Activated CD4-positive, alpha-beta T cell treated with anti-CD3 and anti-CD28 coated beads, Interleukin-2, amount 10 ng/mL, durations not matched to agents 24 days and 14 days (primary cell): ENCODE data around the gene IGF2BP1. TPM values are rescaled to one million over a fixed set of nuclear protein-coding genes. Genes with fewer than 3 reads are reported as not detected.
"Not testable (repeated sequence)": the region's sequence is repeated elsewhere in the genome, so short reads cannot be mapped to it uniquely, and the experiment has no call there.

Experiments used
- DNase-seq: peaks from one replicate; pipeline ENCODE4 v3.0.0; 2022
- H3K27ac Mint-ChIP-seq: one replicate; pipeline ENCODE4 v1.8.0; 2022; ENCODE audit warnings: mild to moderate bottlenecking, mixed read lengths
- H3K27me3 Mint-ChIP-seq: one replicate; pipeline ENCODE4 v1.8.0; 2022; ENCODE audit warnings: mixed read lengths
- H3K36me3 Mint-ChIP-seq: one replicate; pipeline ENCODE4 v1.8.0; 2022; ENCODE audit warnings: low read depth, mild to moderate bottlenecking, mixed read lengths
- H3K4me1 Mint-ChIP-seq: one replicate; pipeline ENCODE4 v1.8.0; 2021; ENCODE audit warnings: mixed read lengths
- H3K4me3 Mint-ChIP-seq: one replicate; pipeline ENCODE4 v1.8.0; 2022; ENCODE audit warnings: mild to moderate bottlenecking, moderate library complexity, mixed read lengths
- H3K9me3 Mint-ChIP-seq: one replicate; pipeline ENCODE4 v1.8.0; 2021; ENCODE audit warnings: mixed read lengths
- intact Hi-C: fragments of 100-400 bp; cut with micrococcal nuclease; formaldehyde crosslinking; loops from one replicate; pipeline ENCODE4 v1.15.1; 2023
- total RNA-seq: library from RNA; stranded (reverse); gene quantifications from 2 replicates; pipeline ENCODE4 v1.2.3, GENCODE V29; 2022

The IGF2BP1 gene
- total RNA-seq, 1 donor from 2014 or later, result not detected

DNA sequence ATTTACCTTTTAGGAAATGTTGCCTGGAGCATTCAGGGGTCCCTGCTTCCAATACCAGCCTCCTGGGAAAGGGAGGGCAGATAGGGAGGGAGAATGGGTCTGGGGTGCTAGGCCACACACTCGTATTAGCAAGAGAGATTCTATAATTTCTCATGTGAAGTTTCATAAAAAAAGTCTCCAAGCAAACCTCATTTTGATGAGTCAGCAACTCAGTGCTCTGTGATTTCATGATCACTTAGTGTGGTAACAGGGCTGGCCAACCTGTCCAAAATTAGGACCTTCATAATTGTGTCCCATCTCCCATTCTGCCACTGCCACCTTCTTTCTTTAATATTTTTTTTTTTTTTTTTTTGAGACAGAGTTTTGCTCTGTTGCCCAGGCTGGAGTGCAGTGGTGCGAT lies 41.4 kb downstream of the IGF2BP1 start:
- Mint-ChIP-seq H3K4me3 (no peak overlapping the region), H3K27ac (no peak overlapping the region), H3K36me3 (no peaks in the 10 kb centered on the region)

DNA sequence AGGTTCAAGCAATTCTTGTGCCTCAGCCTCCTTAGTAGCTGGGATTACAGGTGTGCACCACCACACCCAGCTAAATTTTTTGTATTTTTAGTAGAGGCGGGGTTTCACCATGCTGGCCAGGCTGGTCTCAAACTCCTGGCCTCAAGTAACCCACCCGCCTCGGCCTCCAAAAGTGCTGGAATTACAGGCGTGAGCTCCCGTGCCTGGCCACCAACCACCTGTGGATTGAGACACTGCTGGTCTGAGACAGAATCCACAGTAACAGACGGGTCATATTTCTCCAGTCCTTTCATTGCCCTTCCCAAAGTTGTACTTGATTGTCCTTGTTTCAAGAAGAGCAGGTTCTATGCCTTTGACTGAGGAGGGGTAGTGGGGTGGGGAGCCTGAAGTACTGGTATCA lies 42.3 kb downstream of the IGF2BP1 start:
- H3K4me1 Mint-ChIP-seq, H3K36me3 Mint-ChIP-seq, H3K4me3 Mint-ChIP-seq, H3K27me3 Mint-ChIP-seq, intact Hi-C loops, DNase-seq, H3K9me3 Mint-ChIP-seq, H3K27ac Mint-ChIP-seq: not testable (repeated sequence)

More for the DNA sequence above, 41.4 kb downstream of the IGF2BP1 start:
- Mint-ChIP-seq H3K9me3 (no peaks in the 10 kb centered on the region), H3K4me1 (peaks cover 2% of the 10 kb centered on the region), H3K27me3 (peaks cover 7% of the 10 kb centered on the region)
- intact Hi-C loops, result no loop called here
- DNase-seq, result no peak

DNA sequence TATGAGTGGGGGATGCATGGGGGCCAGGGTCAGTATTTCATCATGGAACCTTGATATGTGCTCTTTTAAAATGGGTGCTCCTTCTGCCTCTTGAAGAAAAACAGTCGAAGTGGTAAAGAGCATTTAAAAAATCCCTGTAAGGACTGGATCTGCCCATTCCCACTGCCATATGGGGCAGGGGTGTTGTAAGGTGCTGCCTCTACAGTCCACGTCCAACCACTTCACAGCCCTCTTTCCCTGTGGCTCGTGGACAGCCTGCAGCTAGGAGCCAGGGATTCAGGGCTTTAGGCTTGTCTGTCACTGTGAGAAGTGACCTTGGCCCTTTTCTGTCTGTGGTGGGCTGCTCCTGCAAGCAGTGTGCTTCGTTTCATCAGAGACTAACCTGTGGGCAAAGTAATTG lies 44.3 kb downstream of the IGF2BP1 start:
- Mint-ChIP-seq H3K9me3 (no peaks in the 10 kb centered on the region), H3K27me3 (peaks cover 7% of the 10 kb centered on the region), H3K4me1 (no peaks in the 10 kb centered on the region), H3K4me3 (no peak overlapping the region), H3K27ac (no peak overlapping the region), H3K36me3 (no peaks in the 10 kb centered on the region)
- no peak for DNase-seq
- intact Hi-C loops, result no loop called here

DNA sequence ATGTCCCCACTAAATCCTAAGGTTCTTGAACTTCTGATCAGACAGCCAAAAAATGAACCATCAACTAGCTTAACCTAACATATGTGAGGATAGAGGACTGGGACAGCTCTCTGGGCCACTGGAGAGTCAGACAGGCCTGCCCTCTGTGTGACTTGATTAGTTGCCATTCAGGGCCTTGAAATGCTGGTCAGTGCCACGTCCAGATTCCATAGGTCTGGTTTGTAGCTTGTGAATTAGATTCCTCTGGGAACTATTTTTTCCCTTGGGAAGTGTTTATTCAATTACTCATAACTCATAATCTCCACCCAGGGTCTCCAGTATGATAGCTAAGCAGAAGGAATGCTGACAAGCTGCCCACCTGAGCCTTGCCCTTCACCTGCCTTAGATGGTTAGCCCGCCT lies 48.2 kb downstream of the IGF2BP1 start:
- no peak overlapping the region for H3K27ac Mint-ChIP-seq
- no peak for DNase-seq
- intact Hi-C loops, result no loop called here
- no peaks in the 10 kb centered on the region for H3K4me1 Mint-ChIP-seq
- no peak overlapping the region for H3K4me3 Mint-ChIP-seq
- H3K9me3 Mint-ChIP-seq, result no peaks in the 10 kb centered on the region
- no peaks in the 10 kb centered on the region for H3K36me3 Mint-ChIP-seq
- peaks cover 10% of the 10 kb centered on the region for H3K27me3 Mint-ChIP-seq

DNA sequence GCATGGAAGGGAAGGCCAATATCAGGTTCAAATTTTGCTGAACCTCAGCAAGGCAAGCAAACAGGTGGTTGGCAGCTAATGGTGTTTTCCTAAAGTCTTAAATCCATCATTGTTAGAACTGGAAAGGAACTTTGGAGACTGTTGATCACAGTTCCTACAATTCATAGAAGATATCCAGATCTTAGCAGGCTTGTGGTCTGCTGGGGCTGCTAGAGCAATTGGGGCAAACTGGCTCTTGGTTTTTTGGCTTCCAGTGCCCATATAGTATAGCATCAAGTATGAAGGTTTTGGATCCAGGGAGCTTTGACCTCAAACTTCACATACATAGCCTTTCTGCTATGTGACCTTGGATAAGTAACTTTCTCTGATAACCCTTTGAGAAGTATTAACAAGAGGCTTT lies 49.7 kb downstream of the IGF2BP1 start:
- Mint-ChIP-seq H3K27me3 (peaks cover 13% of the 10 kb centered on the region), H3K4me1 (no peaks in the 10 kb centered on the region), H3K9me3 (no peaks in the 10 kb centered on the region), H3K27ac (no peak overlapping the region), H3K4me3 (no peak overlapping the region), H3K36me3 (no peaks in the 10 kb centered on the region)
- no peak for DNase-seq
- intact Hi-C loops, result no loop called here

DNA sequence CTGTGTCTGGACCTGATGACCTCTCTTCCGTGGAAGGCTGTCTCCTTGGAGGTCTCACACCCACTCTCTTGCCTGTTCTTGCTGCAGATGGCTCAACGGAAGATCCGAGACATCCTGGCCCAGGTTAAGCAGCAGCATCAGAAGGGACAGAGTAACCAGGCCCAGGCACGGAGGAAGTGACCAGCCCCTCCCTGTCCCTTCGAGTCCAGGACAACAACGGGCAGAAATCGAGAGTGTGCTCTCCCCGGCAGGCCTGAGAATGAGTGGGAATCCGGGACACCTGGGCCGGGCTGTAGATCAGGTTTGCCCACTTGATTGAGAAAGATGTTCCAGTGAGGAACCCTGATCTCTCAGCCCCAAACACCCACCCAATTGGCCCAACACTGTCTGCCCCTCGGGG lies 52.1 kb downstream of the IGF2BP1 start:
- Mint-ChIP-seq H3K36me3 (no peaks in the 10 kb centered on the region), H3K27me3 (peaks cover 18% of the 10 kb centered on the region), H3K4me1 (no peaks in the 10 kb centered on the region), H3K4me3 (no peak overlapping the region), H3K9me3 (no peaks in the 10 kb centered on the region), H3K27ac (no peak overlapping the region)
- intact Hi-C loops, result no loop called here
- DNase-seq, result no peak

DNA sequence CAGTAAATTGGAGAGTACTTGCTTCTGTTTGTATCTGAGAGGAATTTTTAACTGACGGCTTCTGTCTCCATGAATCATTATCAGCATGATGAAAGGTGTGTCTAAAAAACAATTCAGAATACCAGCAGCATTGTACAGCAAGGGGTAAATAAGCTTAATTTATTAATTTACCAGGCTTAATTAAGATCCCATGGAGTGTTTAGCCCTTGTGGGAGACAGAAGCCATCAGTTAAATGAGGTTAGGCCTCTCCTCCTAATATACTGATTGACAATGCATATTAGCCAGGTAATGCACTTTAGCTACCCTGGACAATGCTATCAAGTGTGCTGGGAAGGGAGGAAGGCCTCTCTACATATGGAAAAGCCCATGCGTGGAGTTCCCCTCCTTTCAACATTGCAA lies 53.4 kb downstream of the IGF2BP1 start:
- H3K36me3 Mint-ChIP-seq, result no peaks in the 10 kb centered on the region
- no peak overlapping the region for H3K4me3 Mint-ChIP-seq
- H3K27me3 Mint-ChIP-seq, result peaks cover 18% of the 10 kb centered on the region
- intact Hi-C loops, result no loop called here
- H3K9me3 Mint-ChIP-seq, result no peaks in the 10 kb centered on the region
- DNase-seq, result no peak
- H3K27ac Mint-ChIP-seq, result no peak overlapping the region
- H3K4me1 Mint-ChIP-seq, result no peaks in the 10 kb centered on the region

DNA sequence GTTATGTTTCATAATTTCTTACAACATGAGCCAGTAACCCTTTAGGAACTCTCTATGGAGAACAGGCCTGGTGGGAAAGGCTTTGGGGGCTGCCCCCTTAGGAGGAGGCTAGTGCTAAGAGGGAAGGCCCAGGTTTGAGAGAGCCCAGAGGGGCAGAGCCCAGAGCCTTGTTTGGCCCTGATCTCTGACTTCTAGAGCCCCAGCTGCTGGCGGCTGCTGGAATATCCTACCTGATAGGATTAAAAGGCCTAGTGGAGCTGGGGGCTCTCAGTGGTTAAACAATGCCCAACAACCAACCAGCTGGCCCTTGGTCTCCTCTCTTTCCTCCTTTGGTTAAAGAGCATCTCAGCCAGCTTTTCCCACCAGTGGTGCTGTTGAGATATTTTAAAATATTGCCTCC lies 54.1 kb downstream of the IGF2BP1 start:
- no peaks in the 10 kb centered on the region for H3K4me1 Mint-ChIP-seq
- DNase-seq, result no peak
- no peak overlapping the region for H3K27ac Mint-ChIP-seq
- H3K9me3 Mint-ChIP-seq, result no peaks in the 10 kb centered on the region
- intact Hi-C loops, result no loop called here
- no peaks in the 10 kb centered on the region for H3K36me3 Mint-ChIP-seq
- H3K4me3 Mint-ChIP-seq, result no peak overlapping the region
- H3K27me3 Mint-ChIP-seq, result peaks cover 16% of the 10 kb centered on the region

DNA sequence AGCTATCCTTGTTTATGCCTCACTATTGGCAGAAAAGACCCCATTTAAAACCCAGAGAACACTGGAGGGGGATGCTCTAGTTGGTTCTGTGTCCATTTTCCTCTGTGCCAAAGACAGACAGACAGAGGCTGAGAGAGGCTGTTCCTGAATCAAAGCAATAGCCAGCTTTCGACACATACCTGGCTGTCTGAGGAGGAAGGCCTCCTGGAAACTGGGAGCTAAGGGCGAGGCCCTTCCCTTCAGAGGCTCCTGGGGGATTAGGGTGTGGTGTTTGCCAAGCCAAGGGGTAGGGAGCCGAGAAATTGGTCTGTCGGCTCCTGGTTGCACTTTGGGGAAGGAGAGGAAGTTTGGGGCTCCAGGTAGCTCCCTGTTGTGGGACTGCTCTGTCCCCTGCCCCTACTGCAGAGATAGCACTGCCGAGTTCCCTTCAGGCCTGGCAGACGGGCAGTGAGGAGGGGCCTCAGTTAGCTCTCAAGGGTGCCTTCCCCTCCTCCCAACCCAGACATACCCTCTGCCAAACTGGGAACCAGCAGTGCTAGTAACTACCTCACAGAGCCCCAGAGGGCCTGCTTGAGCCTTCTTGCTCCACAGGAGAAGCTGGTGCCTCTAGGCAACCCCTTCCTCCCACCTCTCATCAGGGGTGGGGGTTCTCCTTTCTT lies 56.1 kb downstream of the IGF2BP1 start:
- DNase-seq, result no peak
- peaks cover 10% of the 10 kb centered on the region for H3K27me3 Mint-ChIP-seq
- no peaks in the 10 kb centered on the region for H3K36me3 Mint-ChIP-seq
- no peak overlapping the region for H3K4me3 Mint-ChIP-seq
- intact Hi-C loops, result no loop called here
- no peaks in the 10 kb centered on the region for H3K9me3 Mint-ChIP-seq
- H3K27ac Mint-ChIP-seq, result no peak overlapping the region
- H3K4me1 Mint-ChIP-seq, result no peaks in the 10 kb centered on the region

DNA sequence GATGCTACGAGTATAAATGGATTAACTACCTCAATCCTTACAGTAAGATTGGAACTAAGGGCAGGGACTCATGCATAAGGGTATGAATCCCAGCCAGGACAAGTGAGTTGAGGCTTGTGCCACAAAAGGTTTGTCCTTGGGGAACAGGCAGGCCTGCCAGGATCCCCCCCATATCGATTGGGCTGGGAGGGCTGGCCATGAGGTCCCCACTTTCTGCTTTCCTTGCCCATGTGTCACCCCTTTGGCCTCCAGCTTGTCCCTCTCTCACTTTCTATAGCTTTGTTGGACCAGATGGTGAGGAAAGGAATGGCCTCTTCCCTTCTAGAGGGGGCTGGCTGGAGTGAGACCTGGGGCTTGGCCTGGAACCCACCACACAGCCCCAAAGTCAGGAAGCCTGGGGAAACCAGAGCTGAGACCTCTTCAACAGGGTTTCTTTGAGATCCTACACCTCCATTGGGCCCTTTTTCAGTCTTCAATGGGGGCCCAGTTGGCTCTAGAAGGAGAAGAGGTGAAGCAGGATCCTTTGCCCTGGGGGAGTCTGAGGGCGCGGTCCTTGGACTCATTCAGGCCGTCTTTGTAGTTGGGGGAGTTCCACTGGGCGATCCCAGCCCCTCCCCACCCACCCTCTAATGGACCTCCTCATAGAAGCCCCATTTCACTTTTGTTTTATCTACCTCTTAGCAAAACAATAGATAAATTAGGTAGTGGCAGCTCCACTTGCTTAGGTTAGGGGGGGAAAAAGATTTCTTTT lies 57.3 kb downstream of the IGF2BP1 start:
- Mint-ChIP-seq H3K36me3 (no peaks in the 10 kb centered on the region), H3K9me3 (no peaks in the 10 kb centered on the region)
- intact Hi-C loops, result no loop called here

DNA sequence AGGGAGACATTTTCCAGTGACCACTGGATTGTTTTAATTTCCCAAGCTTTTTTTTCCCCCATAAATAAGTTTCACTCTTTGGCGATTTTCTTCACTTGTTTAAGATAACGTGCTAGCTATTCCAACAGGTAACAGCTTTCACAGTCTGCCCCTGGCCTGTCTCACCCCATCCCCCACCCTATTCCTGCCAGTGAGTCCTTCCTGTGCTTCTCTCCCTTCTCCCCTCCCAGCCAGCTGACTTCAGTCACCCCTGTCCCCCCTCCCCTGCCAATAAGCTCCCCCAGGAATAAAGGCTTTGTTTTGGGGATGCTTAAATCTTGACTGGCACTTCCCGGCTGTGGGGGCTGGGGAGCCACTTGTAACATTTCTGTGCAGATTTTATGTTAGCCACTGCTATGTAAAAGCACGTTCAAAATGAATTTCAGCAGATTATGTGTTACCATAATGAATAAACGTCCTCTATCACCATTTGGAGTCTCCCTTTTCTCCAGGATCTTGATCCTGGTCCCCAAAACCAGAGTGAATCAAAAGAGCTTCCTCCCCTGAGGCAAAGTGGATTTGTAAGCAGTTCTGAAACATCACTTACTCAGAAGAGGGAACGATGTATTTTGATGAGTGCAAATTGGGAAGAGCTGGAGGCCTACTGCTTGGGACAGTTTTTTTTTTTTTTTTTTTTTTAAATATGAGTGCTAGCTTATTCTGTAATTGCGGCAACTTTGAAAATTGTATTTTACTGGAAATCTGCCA lies 58.2 kb downstream of the IGF2BP1 start:
- Mint-ChIP-seq H3K36me3 (no peaks in the 10 kb centered on the region), H3K9me3 (no peaks in the 10 kb centered on the region), H3K27me3 (peaks cover 13% of the 10 kb centered on the region), H3K4me1 (no peaks in the 10 kb centered on the region), H3K4me3 (no peak overlapping the region), H3K27ac (no peak overlapping the region)
- intact Hi-C loops, result no loop called here
- no peak for DNase-seq

More for the DNA sequence above, 57.3 kb downstream of the IGF2BP1 start:
- H3K27me3 Mint-ChIP-seq, result peaks cover 11% of the 10 kb centered on the region
- H3K4me1 Mint-ChIP-seq, result no peaks in the 10 kb centered on the region
- no peak for DNase-seq
- no peak overlapping the region for H3K4me3 Mint-ChIP-seq
- H3K27ac Mint-ChIP-seq, result no peak overlapping the region

DNA sequence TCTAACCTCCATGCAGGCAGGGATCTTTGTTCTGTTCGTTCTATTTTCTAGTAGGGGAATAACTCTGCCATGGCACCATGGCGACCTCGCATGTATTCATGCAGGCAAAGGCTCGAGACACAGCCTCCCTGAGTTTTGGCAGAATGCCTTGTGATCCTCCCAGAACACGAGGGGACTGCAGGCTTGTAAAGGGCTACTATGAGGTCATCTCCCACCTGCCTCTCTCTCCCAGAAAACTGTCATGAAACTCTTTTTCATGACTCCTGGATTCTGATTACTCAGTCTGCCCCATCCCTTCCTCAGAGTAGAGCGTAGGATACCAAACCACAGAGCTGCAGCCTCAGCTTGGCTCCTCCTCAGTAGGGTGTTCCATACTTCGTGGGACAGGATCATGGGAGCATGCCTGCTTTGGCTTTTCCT lies 64.3 kb downstream of the IGF2BP1 start:
- no peak overlapping the region for H3K27ac Mint-ChIP-seq
- no peaks in the 10 kb centered on the region for H3K4me1 Mint-ChIP-seq
- intact Hi-C loops, result no loop called here
- no peaks in the 10 kb centered on the region for H3K36me3 Mint-ChIP-seq
- H3K27me3 Mint-ChIP-seq, result peaks cover 10% of the 10 kb centered on the region
- H3K9me3 Mint-ChIP-seq, result no peaks in the 10 kb centered on the region
- H3K4me3 Mint-ChIP-seq, result no peak overlapping the region
- no peak for DNase-seq

DNA sequence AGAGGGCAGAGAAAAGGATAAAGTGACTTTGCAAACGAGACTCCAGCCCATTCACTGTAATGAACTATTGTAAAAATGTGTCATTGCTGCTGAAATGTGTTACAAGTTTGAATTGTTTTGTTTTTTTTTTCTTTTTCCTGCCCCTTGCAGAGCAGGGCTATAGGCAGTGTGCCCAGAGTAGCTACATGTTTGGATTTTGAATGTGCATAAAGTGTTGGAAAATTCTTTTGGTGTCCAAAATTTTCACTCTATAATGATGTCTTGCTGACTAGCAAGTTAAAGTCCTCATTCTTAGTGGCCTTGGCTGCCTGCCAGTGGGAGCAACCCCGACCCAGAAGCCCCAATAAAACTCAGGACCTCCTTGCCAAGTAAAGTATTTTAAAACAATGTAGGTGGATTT lies 66.5 kb downstream of the IGF2BP1 start:
- no peaks in the 10 kb centered on the region for H3K9me3 Mint-ChIP-seq
- no peaks in the 10 kb centered on the region for H3K36me3 Mint-ChIP-seq
- intact Hi-C loops, result no loop called here
- no peaks in the 10 kb centered on the region for H3K4me1 Mint-ChIP-seq
- peaks cover 10% of the 10 kb centered on the region for H3K27me3 Mint-ChIP-seq
- H3K27ac Mint-ChIP-seq, result no peak overlapping the region
- no peak for DNase-seq
- no peak overlapping the region for H3K4me3 Mint-ChIP-seq

DNA sequence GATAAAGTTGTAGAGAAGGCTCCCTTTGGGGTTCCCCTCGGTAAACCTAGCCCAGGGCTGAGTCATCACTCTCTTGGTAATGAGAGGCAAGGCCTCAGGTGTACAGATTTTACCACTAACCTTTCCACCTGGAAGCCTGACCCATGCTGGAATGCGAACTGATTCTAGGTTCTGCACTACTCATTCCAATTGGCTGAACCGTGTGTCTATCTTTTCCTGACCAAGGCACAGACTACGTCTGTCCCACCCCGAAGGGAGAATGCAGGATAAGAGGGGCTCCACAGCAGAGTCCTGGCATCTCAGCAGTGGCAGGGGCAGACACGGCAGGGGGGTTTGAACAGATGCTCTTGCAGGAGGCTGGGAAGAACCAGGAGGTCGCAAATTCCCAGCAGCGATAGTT lies 70.0 kb downstream of the IGF2BP1 start:
- no peak overlapping the region for H3K4me3 Mint-ChIP-seq
- H3K27me3 Mint-ChIP-seq, result peaks cover 3% of the 10 kb centered on the region
- intact Hi-C loops, result no loop called here
- no peaks in the 10 kb centered on the region for H3K4me1 Mint-ChIP-seq
- no peak for DNase-seq
- H3K36me3 Mint-ChIP-seq, result no peaks in the 10 kb centered on the region
- H3K9me3 Mint-ChIP-seq, result no peaks in the 10 kb centered on the region
- H3K27ac Mint-ChIP-seq, result no peak overlapping the region
